HFF-Myc (cell line): Measurements from ENCODE around the gene RILP.
"Not testable (repeated sequence)": the region's sequence is repeated elsewhere in the genome, so short reads cannot be mapped to it uniquely, and the experiment has no call there.

Experiments
- DNase-seq: peaks from one replicate; pipeline ENCODE4 v3.0.0-alpha.2; 2011; ENCODE audit warnings: low read depth; ENCODE audit errors: extremely low read depth
- H3K4me3 ChIP-seq: replicated peaks from 2 replicates; pipeline ENCODE4 v1.5.1; 2011; ENCODE audit warnings: low read depth, mild to moderate bottlenecking, control low read depth, low read length
- TF ChIP-seq, protein P1 (sequence below): IDR thresholded peaks from 2 replicates; pipeline ENCODE4 v1.5.1; 2012; ENCODE audit warnings: mild to moderate bottlenecking, low read depth, low read length, control low read depth; ENCODE audit errors: missing control alignments

The RILP gene, protein sequence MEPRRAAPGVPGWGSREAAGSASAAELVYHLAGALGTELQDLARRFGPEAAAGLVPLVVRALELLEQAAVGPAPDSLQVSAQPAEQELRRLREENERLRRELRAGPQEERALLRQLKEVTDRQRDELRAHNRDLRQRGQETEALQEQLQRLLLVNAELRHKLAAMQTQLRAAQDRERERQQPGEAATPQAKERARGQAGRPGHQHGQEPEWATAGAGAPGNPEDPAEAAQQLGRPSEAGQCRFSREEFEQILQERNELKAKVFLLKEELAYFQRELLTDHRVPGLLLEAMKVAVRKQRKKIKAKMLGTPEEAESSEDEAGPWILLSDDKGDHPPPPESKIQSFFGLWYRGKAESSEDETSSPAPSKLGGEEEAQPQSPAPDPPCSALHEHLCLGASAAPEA

GRCh38 chr17:1649844-1650501 is at the start of gene RILP:
Gene RILP (minus strand): TSS chr17:1649866. CDS start chr17:1649804, 62 bp downstream.
- H3K4me3 ChIP-seq, result peak within 1 kb of the TSS; percentile 45
- TF ChIP-seq, protein P1, sequence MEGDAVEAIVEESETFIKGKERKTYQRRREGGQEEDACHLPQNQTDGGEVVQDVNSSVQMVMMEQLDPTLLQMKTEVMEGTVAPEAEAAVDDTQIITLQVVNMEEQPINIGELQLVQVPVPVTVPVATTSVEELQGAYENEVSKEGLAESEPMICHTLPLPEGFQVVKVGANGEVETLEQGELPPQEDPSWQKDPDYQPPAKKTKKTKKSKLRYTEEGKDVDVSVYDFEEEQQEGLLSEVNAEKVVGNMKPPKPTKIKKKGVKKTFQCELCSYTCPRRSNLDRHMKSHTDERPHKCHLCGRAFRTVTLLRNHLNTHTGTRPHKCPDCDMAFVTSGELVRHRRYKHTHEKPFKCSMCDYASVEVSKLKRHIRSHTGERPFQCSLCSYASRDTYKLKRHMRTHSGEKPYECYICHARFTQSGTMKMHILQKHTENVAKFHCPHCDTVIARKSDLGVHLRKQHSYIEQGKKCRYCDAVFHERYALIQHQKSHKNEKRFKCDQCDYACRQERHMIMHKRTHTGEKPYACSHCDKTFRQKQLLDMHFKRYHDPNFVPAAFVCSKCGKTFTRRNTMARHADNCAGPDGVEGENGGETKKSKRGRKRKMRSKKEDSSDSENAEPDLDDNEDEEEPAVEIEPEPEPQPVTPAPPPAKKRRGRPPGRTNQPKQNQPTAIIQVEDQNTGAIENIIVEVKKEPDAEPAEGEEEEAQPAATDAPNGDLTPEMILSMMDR, result no peak
- DNase-seq, result no peak

DNA sequence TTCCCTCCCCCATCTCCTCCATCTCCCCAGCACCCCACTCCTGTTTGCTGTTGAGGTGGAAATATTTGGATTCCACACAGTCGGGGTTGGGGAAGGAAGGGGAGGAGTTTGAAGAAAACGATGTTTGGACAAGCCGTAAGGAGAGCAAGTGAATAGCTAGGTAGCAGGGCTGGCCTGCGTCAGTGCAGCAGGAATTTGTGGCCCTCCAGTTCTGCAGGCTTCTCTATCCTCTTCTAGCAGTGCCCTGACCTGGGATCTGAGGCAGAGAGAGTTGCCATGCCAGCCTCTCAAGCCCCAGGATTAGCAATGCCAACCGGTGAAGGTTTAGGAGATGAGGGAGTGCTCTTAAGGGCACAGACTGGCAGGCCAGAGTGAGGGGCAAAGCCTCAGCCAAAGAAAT is 48.0 kb upstream of the RILP start:
- DNase-seq, result no peak
- TF ChIP-seq, protein P1, result no peak

DNA sequence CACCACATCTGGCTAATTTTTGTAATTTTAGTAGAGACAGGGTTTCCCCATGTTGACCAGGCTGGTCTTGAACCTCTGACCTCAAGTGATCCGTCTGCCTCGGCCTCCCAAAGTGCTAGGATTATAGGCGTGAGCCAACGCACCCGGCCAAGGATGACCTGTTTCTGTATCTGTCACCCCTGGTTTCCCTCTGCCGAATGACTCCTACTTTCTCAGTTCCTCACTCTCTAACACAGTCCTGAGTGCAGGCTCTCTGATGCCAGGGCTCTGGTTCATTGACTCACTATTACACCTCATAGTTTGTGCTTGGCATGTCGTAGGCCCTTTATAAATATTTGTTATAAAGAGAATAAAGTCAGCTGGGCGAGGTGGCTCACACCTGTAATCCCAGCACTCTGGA is 45.7 kb upstream of the RILP start:
- H3K4me3 ChIP-seq, result no peak overlapping the region
- no peak for DNase-seq
- TF ChIP-seq, protein P1, result no peak

More for the DNA sequence above, 48.0 kb upstream of the RILP start:
- H3K4me3 ChIP-seq, result no peak overlapping the region

DNA sequence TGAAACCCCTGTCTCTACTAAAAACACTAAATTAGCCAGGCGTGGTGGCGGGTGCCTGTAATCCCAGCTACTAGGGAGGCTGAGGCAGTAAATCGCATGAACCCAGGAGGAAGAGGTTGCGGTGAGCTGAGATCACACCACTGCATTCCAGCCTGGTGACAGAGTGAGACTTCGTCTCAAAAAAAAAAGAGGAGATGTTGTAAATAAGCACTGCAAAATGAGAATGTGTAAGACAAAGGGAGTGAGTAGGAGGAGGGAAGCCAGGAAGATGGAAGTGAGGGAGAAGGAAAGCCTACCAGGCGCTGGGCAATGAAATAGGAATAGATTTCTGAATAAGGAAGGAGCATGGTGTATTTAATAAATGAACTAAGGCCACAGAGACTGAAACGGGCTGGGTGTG is 43.7 kb upstream of the RILP start:
- DNase-seq, result no peak
- no peak overlapping the region for H3K4me3 ChIP-seq
- TF ChIP-seq, protein P1, result no peak

- no peak overlapping the region for H3K4me3 ChIP-seq
- no peak for DNase-seq
- TF ChIP-seq, protein P1, result no peak
Observed at GRCh38 chr17:1690544-1691221, 41.0 kb upstream of the RILP start.

DNA sequence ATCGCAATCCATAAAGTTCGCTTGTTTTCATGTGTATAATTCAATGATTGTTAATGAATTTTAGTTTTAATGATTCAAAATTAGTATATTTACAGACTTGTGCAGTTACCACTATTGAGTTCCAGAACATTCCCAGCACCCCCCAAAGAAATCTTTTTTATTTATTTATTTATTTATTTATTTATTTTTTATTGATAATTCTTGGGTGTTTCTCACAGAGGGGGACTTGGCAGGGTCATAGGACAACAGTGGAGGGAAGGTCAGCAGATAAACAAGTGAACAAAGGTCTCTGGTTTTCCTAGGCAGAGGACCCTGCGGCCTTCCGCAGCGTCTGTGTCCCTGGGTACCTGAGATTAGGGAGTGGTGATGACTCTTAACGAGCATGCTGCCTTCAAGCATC is 38.7 kb upstream of the RILP start:
- not testable (repeated sequence) for DNase-seq, H3K4me3 ChIP-seq

GRCh38 chr17:1686086-1686485 is 36.4 kb upstream of the RILP start:
- DNase-seq, result no peak
- H3K4me3 ChIP-seq, result no peak overlapping the region
- TF ChIP-seq, protein P1, result no peak
